ENCODE results near the gene ERLIN1.

- TF ChIP-seq CTCF (IDR thresholded peaks at IDR 0.05; ENCODE audit: borderline replicate concordance, extremely low read depth, low read length, poor library complexity, severe bottlenecking) (no peak), EZH2 (IDR thresholded peaks at IDR 0.05; ENCODE audit: borderline replicate concordance, low read depth, low read length, severe bottlenecking) (no peak)
Observed at GRCh38 chr10:100162696-100163095, 23.1 kb downstream of the ERLIN1 start.

Measured in DND-41 (cell line).